Measurements from ENCODE around the gene TMEM132D. TPM values are rescaled to one million over a fixed set of nuclear protein-coding genes. Genes with fewer than 3 reads are reported as not detected.

TMEM132D gene
- total and polyA plus RNA-seq, 2 donors (not counting 3 experiments of a cell fraction or from before 2014, with no cell fraction given) = not detected

DNA sequence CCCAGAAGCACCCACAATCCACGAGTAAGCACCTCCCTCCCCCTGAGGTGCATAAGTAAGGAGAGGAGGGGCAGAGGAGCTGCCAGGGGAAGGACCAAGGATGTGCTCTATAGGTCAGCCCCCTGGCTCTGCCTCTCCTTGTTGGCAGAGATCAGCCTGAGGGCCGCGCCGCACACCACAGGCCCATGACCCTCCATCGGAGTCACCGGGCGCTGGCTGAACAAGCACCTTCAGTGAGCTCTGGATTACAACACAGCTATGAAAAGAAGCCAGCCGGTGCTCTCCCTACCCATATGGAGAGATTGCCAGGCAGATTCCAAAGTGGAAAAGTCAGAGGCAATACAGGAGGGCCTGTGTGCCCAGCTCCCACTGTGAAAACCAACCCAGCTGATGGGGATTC lies 793.2 kb downstream of the TMEM132D start:
- BruUV-seq (replicated peaks) = no TSS peak
- Histone ChIP-seq H3K9me1 (replicated peaks; ENCODE audit: control insufficient read depth, extremely low read depth, insufficient read depth, low read length) (no peaks in the 10 kb centered on the region), H3K27me3 (ENCODE audit: control insufficient read depth in 2 of 2, insufficient read depth in 2 of 2, low read length in 2 of 2) (no peaks in the 10 kb centered on the region), H3K27ac (ENCODE audit: insufficient read depth, low read depth, low read length) (no peak overlapping the region), H3K9ac (replicated peaks; ENCODE audit: extremely low read depth, insufficient read depth, low read length) (no peak overlapping the region), H3K4me3 (replicated peaks in 1 of 3; ENCODE audit: insufficient read depth in 1 of 3, low read depth in 1 of 3, low read length in 3 of 3) (no peak overlapping the region), H3K79me2 (ENCODE audit: control insufficient read depth, insufficient read depth, low read length) (no peaks in the 10 kb centered on the region), H2AFZ (ENCODE audit: low read depth, low read length) (no peak overlapping the region), H3K4me1 (ENCODE audit: control insufficient read depth, extremely low read depth, insufficient read depth, low read length) (no peaks in the 10 kb centered on the region), H3K4me2 (ENCODE audit: insufficient read depth, low read length) (no peak overlapping the region), H4K20me1 (replicated peaks; ENCODE audit: control insufficient read depth, extremely low read depth, insufficient read depth, low read length) (no peaks in the 10 kb centered on the region), H3K36me3 (ENCODE audit: control insufficient read depth in 2 of 2, extremely low read depth in 1 of 2, insufficient read depth in 2 of 2, low read length in 2 of 2) (no peaks in the 10 kb centered on the region), H3K9me3 (replicated peaks; ENCODE audit: control insufficient read depth, insufficient read depth, low read length) (peaks cover 11% of the 10 kb centered on the region)
- FAIRE-seq = no peak
- DNase-seq (ENCODE audit: low read depth, low spot score) = no peak
- TF ChIP-seq FOS (IDR thresholded peaks at IDR 0.05; ENCODE audit: borderline replicate concordance, insufficient read depth, low read length) (no peak), MYC (IDR thresholded peaks at IDR 0.05; ENCODE audit: low read depth, low read length) (no peak), JUN (IDR thresholded peaks at IDR 0.05; ENCODE audit: borderline replicate concordance, insufficient read depth, insufficient read length, low read depth) (no peak), EZH2 (IDR thresholded peaks at IDR 0.05; ENCODE audit: borderline replicate concordance, low read depth, low read length, severe bottlenecking) (no peak), POLR2A (IDR thresholded peaks at IDR 0.05; ENCODE audit: low read depth, low read length) (no peak), GATA2 (IDR thresholded peaks at IDR 0.05; ENCODE audit: insufficient read depth, insufficient read length, low read depth, low read length) (no peak), POLR2AphosphoS5 (IDR thresholded peaks at IDR 0.05; ENCODE audit: insufficient read depth, low read depth, low read length) (no peak)
- TF ChIP-seq, protein P1, sequence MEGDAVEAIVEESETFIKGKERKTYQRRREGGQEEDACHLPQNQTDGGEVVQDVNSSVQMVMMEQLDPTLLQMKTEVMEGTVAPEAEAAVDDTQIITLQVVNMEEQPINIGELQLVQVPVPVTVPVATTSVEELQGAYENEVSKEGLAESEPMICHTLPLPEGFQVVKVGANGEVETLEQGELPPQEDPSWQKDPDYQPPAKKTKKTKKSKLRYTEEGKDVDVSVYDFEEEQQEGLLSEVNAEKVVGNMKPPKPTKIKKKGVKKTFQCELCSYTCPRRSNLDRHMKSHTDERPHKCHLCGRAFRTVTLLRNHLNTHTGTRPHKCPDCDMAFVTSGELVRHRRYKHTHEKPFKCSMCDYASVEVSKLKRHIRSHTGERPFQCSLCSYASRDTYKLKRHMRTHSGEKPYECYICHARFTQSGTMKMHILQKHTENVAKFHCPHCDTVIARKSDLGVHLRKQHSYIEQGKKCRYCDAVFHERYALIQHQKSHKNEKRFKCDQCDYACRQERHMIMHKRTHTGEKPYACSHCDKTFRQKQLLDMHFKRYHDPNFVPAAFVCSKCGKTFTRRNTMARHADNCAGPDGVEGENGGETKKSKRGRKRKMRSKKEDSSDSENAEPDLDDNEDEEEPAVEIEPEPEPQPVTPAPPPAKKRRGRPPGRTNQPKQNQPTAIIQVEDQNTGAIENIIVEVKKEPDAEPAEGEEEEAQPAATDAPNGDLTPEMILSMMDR (IDR thresholded peaks at IDR 0.05; ENCODE audit: extremely low read depth in 1 of 2, insufficient read depth in 1 of 2, low read depth in 1 of 2, low read length in 2 of 2) = no peak
- TF ChIP-seq, protein P2, sequence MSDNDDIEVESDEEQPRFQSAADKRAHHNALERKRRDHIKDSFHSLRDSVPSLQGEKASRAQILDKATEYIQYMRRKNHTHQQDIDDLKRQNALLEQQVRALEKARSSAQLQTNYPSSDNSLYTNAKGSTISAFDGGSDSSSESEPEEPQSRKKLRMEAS (IDR thresholded peaks at IDR 0.05; ENCODE audit: insufficient read depth, insufficient read length) = no peak
- ChIA-PET CTCF (no interaction called here), POLR2A (no interaction called here)
- dilution Hi-C loops (cut with MboI; ENCODE audit: extremely low pct_ligation_motif_present, low sequenced_read_pairs) (no loop called here), intact Hi-C loops (cut with micrococcal nuclease) (no loop called here)
